ENCODE measurements around the gene ZNF516. TPM values are rescaled to one million over a fixed set of nuclear protein-coding genes. Genes with fewer than 3 reads are reported as not detected.

Gene ZNF516
- total RNA-seq, 1 donor from 2014 or later = 192 TPM

DNA sequence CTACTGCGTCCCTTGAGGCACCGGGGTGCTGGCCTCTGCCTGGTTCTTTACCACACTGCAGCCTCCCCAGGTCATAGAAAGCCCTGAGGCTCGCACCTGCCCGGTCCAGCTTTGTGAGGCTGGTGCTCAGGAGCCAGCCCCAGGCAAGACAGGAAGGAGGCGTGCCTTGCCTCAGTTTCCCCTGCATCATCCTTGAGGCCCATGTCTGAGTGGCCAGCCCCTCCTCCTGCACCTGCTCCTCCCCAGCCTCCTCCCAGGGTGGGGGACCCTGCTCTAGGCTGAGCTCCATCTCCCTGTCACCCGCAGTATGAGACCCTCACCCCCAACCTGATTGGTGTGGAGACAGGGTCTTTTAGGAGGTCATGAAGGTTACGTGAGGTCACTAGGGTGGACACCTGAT is 147.7 kb downstream of the ZNF516 start:
- no peak for DNase-seq
- Mint-ChIP-seq H3K36me3 (ENCODE audit: unreplicated experiment) (no peaks in the 10 kb centered on the region), H3K27ac (ENCODE audit: unreplicated experiment) (no peak overlapping the region), H3K4me3 (ENCODE audit: unreplicated experiment) (no peak overlapping the region), H3K4me1 (ENCODE audit: low read depth, unreplicated experiment) (peaks cover 6% of the 10 kb centered on the region), H3K9me3 (ENCODE audit: unreplicated experiment) (no peaks in the 10 kb centered on the region), H3K27me3 (ENCODE audit: unreplicated experiment) (no peaks in the 10 kb centered on the region)
- TF ChIP-seq CTCF (IDR thresholded peaks at IDR 0.05; ENCODE audit: partially characterized antibody, unreplicated experiment) = no peak

DNA sequence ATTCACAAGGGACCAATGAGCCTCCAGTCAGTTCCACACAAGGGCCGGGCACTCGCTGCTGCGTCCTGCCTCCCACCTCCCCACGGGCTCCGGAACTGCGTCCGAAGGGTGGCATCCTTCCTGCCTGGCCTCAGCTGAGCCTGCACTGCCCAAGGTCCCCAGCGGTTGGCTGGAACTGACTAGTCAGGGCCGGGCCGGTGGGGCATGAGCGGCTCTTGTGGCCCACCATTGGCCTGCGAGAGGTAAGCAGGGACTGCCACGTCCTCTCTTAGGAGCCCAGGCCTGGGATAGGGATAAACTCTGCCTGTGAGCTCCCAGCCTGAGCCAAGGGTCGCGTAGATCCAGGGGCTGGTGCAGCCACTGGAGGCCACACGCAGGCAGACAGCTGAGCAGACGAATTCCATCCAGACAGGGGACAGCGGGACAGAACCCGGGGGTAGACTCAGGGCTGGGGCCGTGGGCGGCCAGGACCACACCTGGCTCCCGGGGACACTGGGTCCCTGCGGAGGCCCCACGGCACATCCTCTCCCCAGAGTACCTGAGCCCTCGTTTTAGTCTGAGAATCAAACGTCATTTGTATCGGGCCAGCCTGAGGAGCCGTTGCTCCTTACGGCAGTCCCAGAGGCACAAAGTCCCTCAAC is 148.4 kb downstream of the ZNF516 start:
- H3K27me3 Mint-ChIP-seq (ENCODE audit: unreplicated experiment) = no peaks in the 10 kb centered on the region
- no peak for TF ChIP-seq CTCF (IDR thresholded peaks at IDR 0.05; ENCODE audit: partially characterized antibody, unreplicated experiment)
- H3K4me3 Mint-ChIP-seq (ENCODE audit: unreplicated experiment) = no peak overlapping the region
- peaks cover 6% of the 10 kb centered on the region for H3K4me1 Mint-ChIP-seq (ENCODE audit: low read depth, unreplicated experiment)
- H3K36me3 Mint-ChIP-seq (ENCODE audit: unreplicated experiment) = no peaks in the 10 kb centered on the region
- no peak overlapping the region for H3K27ac Mint-ChIP-seq (ENCODE audit: unreplicated experiment)
- H3K9me3 Mint-ChIP-seq (ENCODE audit: unreplicated experiment) = no peaks in the 10 kb centered on the region
- DNase-seq = no peak

- no peaks in the 10 kb centered on the region for H3K27me3 Mint-ChIP-seq (ENCODE audit: unreplicated experiment)
- H3K4me3 Mint-ChIP-seq (ENCODE audit: unreplicated experiment) = no peak overlapping the region
- no peak for TF ChIP-seq CTCF (IDR thresholded peaks at IDR 0.05; ENCODE audit: partially characterized antibody, unreplicated experiment)
- DNase-seq = no peak
- H3K9me3 Mint-ChIP-seq (ENCODE audit: unreplicated experiment) = no peaks in the 10 kb centered on the region
- H3K4me1 Mint-ChIP-seq (ENCODE audit: low read depth, unreplicated experiment) = peaks cover 6% of the 10 kb centered on the region
- no peaks in the 10 kb centered on the region for H3K36me3 Mint-ChIP-seq (ENCODE audit: unreplicated experiment)
- no peak overlapping the region for H3K27ac Mint-ChIP-seq (ENCODE audit: unreplicated experiment)
Measured at GRCh38 chr18:76345901-76346300, 149.1 kb downstream of the ZNF516 start.

- H3K36me3 Mint-ChIP-seq (ENCODE audit: unreplicated experiment) = peaks cover 6% of the 10 kb centered on the region
Measured at GRCh38 chr18:76343938-76344569, 151.0 kb downstream of the ZNF516 start.

More at GRCh38 chr18:76343938-76344569, 151.0 kb downstream of the ZNF516 start:
- no peak for DNase-seq
- H3K4me3 Mint-ChIP-seq (ENCODE audit: unreplicated experiment) = no peak overlapping the region
- no peaks in the 10 kb centered on the region for H3K27me3 Mint-ChIP-seq (ENCODE audit: unreplicated experiment)
- peaks cover 4% of the 10 kb centered on the region for H3K4me1 Mint-ChIP-seq (ENCODE audit: low read depth, unreplicated experiment)
- TF ChIP-seq CTCF (IDR thresholded peaks at IDR 0.05; ENCODE audit: partially characterized antibody, unreplicated experiment) = no peak
- H3K27ac Mint-ChIP-seq (ENCODE audit: unreplicated experiment) = no peak overlapping the region
- H3K9me3 Mint-ChIP-seq (ENCODE audit: unreplicated experiment) = no peaks in the 10 kb centered on the region

All from glutamatergic neuron (in vitro differentiated cells).